Upper lobe of right lung (tissue), 1 donor: ENCODE results near the gene RASSF5. TPM values are rescaled to one million over a fixed set of nuclear protein-coding genes. Genes with fewer than 3 reads are reported as not detected.
"Not testable (repeated sequence)": the region's sequence is repeated elsewhere in the genome, so short reads cannot be mapped to it uniquely, and the experiment has no call there.

ENCODE experiments used
- ATAC-seq: fragments of 200-7000 bp; cut with Tn5 transposase; one replicate; pipeline ENCODE4 v1.9.1; 2020; ENCODE audit warnings: mild to moderate bottlenecking, moderate library complexity
- DNase-seq: peaks from one replicate; pipeline ENCODE4 v3.0.0-alpha.2; 2020
- H3K27ac ChIP-seq: fragments of 200-600 bp; one replicate; pipeline ENCODE4 v1.8.0; 2022
- H3K27me3 ChIP-seq: fragments of 200-600 bp; one replicate; pipeline ENCODE4 v1.8.0; 2022; ENCODE audit warnings: mild to moderate bottlenecking
- H3K36me3 ChIP-seq: fragments of 200-600 bp; one replicate; pipeline ENCODE4 v1.8.0; 2022
- H3K4me1 ChIP-seq: fragments of 200-600 bp; one replicate; pipeline ENCODE4 v1.8.0; 2022
- H3K4me3 ChIP-seq: fragments of 200-600 bp; one replicate; pipeline ENCODE4 v1.8.0; 2022; ENCODE audit warnings: mild to moderate bottlenecking
- H3K9me3 ChIP-seq: fragments of 200-600 bp; one replicate; pipeline ENCODE4 v1.8.0; 2022
- CTCF ChIP-seq: fragments of 200-600 bp; IDR thresholded peaks from one replicate; pipeline ENCODE4 v1.8.0; 2022; ENCODE audit warnings: antibody characterized with exemption
- intact Hi-C: fragments of 100-400 bp; cut with DNase I; formaldehyde crosslinking; loops from one replicate; pipeline ENCODE4 v1.11.0; 2022
- total RNA-seq: library from RNA; stranded (reverse); fragmentation: NEBNext Ultra II Directional; extraction: Animal tissue kit (Norgen Biotek cat#: 25700); gene quantifications from one replicate; pipeline ENCODE4 v1.2.1, GENCODE V29; 2021
- donor health status: DM: no; HTN: yes; CAD: no; lungs with severe emphysema.

The RASSF5 gene
- total RNA-seq, 1 donor from 2014 or later, result 37.6 TPM

GRCh38 chr1:206578978-206579374 is 71.6 kb downstream of the RASSF5 start:
- H3K27ac ChIP-seq, result peak overlapping the region; percentile 65
- peaks cover 7% of the 10 kb centered on the region for H3K36me3 ChIP-seq
- H3K4me1 ChIP-seq, result peaks cover 88% of the 10 kb centered on the region
- no peaks in the 10 kb centered on the region for H3K27me3 ChIP-seq
- no peak for DNase-seq
- no peak for TF ChIP-seq CTCF
- no peaks in the 10 kb centered on the region for H3K9me3 ChIP-seq
- no peak for ATAC-seq
- intact Hi-C loops, result no loop called here
- no peak overlapping the region for H3K4me3 ChIP-seq

GRCh38 chr1:206579747-206580437 is 72.6 kb downstream of the RASSF5 start:
- TF ChIP-seq CTCF, result no peak
- intact Hi-C loops, result loop anchor here (5.0 to 10.0 kb wide), 2 partner anchors 33 to 85 kb away; no protein-coding TSS in a partner anchor
- H3K27ac ChIP-seq, result peak overlapping the region; percentile 73
- H3K4me3 ChIP-seq, result no peak overlapping the region
- no peaks in the 10 kb centered on the region for H3K9me3 ChIP-seq
- no peaks in the 10 kb centered on the region for H3K27me3 ChIP-seq
- DNase-seq, result peak; percentile 91
- peaks cover 80% of the 10 kb centered on the region for H3K4me1 ChIP-seq
- ATAC-seq, result peak; percentile 74
- peaks cover 16% of the 10 kb centered on the region for H3K36me3 ChIP-seq

- Histone ChIP-seq H3K36me3 (peaks cover 23% of the 10 kb centered on the region), H3K4me1 (peaks cover 74% of the 10 kb centered on the region), H3K4me3 (no peak overlapping the region), H3K9me3 (no peaks in the 10 kb centered on the region), H3K27me3 (no peaks in the 10 kb centered on the region), H3K27ac (peak overlapping the region; percentile 73)
- DNase-seq (no peak), ATAC-seq (no peak)
- intact Hi-C loops, result loop anchor here (5.0 to 10.0 kb wide), 2 partner anchors 33 to 86 kb away; no protein-coding TSS in a partner anchor
- no peak for TF ChIP-seq CTCF
These were observed 73.2 kb downstream of the RASSF5 start for GRCh38 chr1:206580438-206581113.

- not testable (repeated sequence) for H3K27me3 ChIP-seq
- peak overlapping the region; percentile 73 for H3K27ac ChIP-seq
These were observed 73.8 kb downstream of the RASSF5 start for GRCh38 chr1:206581114-206581497.

GRCh38 chr1:206581571-206581981 is 74.2 kb downstream of the RASSF5 start:
- peaks cover 33% of the 10 kb centered on the region for H3K36me3 ChIP-seq
- peak; percentile 77 for DNase-seq
- intact Hi-C loops, result loop anchor here (5.0 to 10.0 kb wide), 2 partner anchors 34 to 87 kb away; no protein-coding TSS in a partner anchor
- peak; percentile 65 for ATAC-seq
- no peak overlapping the region for H3K4me3 ChIP-seq
- no peaks in the 10 kb centered on the region for H3K27me3 ChIP-seq
- H3K27ac ChIP-seq, result peak overlapping the region; percentile 14
- H3K9me3 ChIP-seq, result no peaks in the 10 kb centered on the region
- no peak for TF ChIP-seq CTCF
- peaks cover 64% of the 10 kb centered on the region for H3K4me1 ChIP-seq

More at GRCh38 chr1:206581114-206581497, 73.8 kb downstream of the RASSF5 start:
- intact Hi-C loops, result loop anchor here (5.0 to 10.0 kb wide), 2 partner anchors 34 to 86 kb away; no protein-coding TSS in a partner anchor
- peaks cover 28% of the 10 kb centered on the region for H3K36me3 ChIP-seq
- DNase-seq, ATAC-seq, H3K4me3 ChIP-seq, H3K9me3 ChIP-seq: not testable (repeated sequence)
- peaks cover 68% of the 10 kb centered on the region for H3K4me1 ChIP-seq

- Histone ChIP-seq H3K9me3 (no peaks in the 10 kb centered on the region), H3K27me3 (no peaks in the 10 kb centered on the region), H3K36me3 (peaks cover 42% of the 10 kb centered on the region), H3K4me1 (peaks cover 54% of the 10 kb centered on the region), H3K4me3 (no peak overlapping the region), H3K27ac (no peak overlapping the region)
- intact Hi-C loops, result loop anchor here (5.0 to 10.0 kb wide), 2 partner anchors 35 to 88 kb away; no protein-coding TSS in a partner anchor
- DNase-seq (no peak), ATAC-seq (no peak)
- no peak for TF ChIP-seq CTCF
These were observed 75.2 kb downstream of the RASSF5 start for GRCh38 chr1:206582537-206582936.
